Rectal smooth muscle tissue (tissue), 1 donor: Measurements from ENCODE around the gene WFDC2.

Experiments
- H3K27ac ChIP-seq: one replicate; pipeline ENCODE4 v1.7.0; 2013; ENCODE audit warnings: low read depth, low read length, inconsistent platforms
- H3K27me3 ChIP-seq: one replicate; pipeline ENCODE4 v1.7.0; 2013; ENCODE audit warnings: low read length; ENCODE audit not compliant: control insufficient read depth, insufficient read depth
- H3K36me3 ChIP-seq: one replicate; pipeline ENCODE4 v1.7.0; 2013; ENCODE audit warnings: low read length; ENCODE audit not compliant: control insufficient read depth, insufficient read depth
- H3K4me1 ChIP-seq: one replicate; pipeline ENCODE4 v1.7.0; 2013; ENCODE audit warnings: low read length; ENCODE audit not compliant: control insufficient read depth, insufficient read depth
- H3K4me3 ChIP-seq: one replicate; pipeline ENCODE4 v1.7.0; 2013; ENCODE audit warnings: low read length
- H3K9ac ChIP-seq: one replicate; pipeline ENCODE4 v1.7.0; 2013; ENCODE audit warnings: low read length

The WFDC2 gene

GRCh38 chr20:45508068-45508886 is 38.7 kb downstream of the WFDC2 start:
- Histone ChIP-seq H3K36me3 (no peaks in the 10 kb centered on the region), H3K9ac (no peak overlapping the region), H3K4me3 (no peak overlapping the region), H3K27ac (no peak overlapping the region), H3K4me1 (no peaks in the 10 kb centered on the region), H3K27me3 (no peaks in the 10 kb centered on the region)

DNA sequence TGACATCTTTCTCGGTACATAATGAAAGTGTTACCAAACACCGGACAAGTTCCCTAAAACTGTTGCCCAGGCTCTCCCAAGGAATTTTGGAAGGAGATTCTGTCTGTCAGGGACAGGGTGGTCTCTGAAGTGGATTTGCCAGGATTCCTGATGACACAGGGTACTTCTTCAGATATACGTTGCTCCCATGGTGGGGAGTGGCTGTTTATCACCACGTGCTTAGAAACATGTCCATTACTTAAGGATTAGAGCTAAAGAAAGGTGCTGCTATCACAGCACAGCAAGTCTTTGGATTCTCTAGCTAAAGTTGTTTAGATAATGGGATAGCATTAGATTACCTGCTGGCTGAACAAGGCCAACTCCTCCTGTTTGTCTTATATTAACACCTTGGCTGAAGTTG is 39.5 kb downstream of the WFDC2 start:
- H3K27me3 ChIP-seq: no peaks in the 10 kb centered on the region
- no peak overlapping the region for H3K9ac ChIP-seq
- H3K36me3 ChIP-seq: no peaks in the 10 kb centered on the region
- no peak overlapping the region for H3K4me3 ChIP-seq
- H3K27ac ChIP-seq: no peak overlapping the region
- no peaks in the 10 kb centered on the region for H3K4me1 ChIP-seq

- H3K27ac ChIP-seq: no peak overlapping the region
- no peak overlapping the region for H3K9ac ChIP-seq
- no peaks in the 10 kb centered on the region for H3K27me3 ChIP-seq
- no peaks in the 10 kb centered on the region for H3K4me1 ChIP-seq
- no peak overlapping the region for H3K4me3 ChIP-seq
- H3K36me3 ChIP-seq: no peaks in the 10 kb centered on the region
Measured at GRCh38 chr20:45510242-45510862, 40.8 kb downstream of the WFDC2 start.

DNA sequence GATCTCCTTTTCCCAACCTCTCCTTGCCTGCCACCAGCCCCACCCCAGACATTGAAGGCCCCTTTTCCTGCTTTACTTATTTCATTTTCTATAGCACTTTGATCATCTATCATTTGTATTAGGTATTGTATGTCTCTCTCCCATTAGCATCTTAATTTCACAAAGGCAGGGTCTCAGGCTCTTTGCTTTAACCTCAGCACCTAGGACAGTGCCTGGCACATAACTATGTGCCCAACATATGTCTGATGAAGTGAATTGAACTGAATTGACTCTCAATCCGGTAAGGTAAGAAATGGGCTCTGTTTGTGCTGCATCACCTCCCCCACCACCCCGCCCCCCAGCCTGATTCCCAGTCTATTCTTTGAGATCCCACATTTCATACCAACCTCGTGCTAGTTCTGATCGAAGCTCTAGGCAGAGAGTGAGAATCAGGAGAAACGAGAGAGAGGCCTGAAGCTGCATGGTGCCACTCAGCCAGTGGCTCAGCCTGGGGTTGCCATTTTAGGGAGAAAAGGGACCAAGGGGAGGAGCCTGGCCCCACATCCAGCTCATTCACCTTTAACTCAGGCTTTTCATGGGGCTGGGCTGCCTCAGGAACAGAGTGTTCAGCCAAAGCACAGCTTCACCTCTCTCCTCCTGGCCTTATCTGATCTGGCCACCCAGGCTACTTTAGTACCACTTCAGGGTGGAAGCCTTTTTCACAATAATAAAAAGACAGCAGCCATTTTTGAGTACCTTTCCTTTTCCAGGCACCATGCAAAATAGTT is 45.8 kb downstream of the WFDC2 start, which contains the start of gene SPINT3:
Gene SPINT3, minus strand, starts transcription at position 476 of the 767 bp plus-strand sequence. Its CDS starts 14 bp downstream, at position 462.
- no peak within 1 kb of the TSS for H3K9ac ChIP-seq
- no peaks in the 10 kb centered on the region for H3K27me3 ChIP-seq
- no peaks in the 10 kb centered on the region for H3K36me3 ChIP-seq
- H3K27ac ChIP-seq: no peak within 1 kb of the TSS
- no peaks in the 10 kb centered on the region for H3K4me1 ChIP-seq
- no peak within 1 kb of the TSS for H3K4me3 ChIP-seq

- H3K4me1 ChIP-seq: no peaks in the 10 kb centered on the region
- no peak overlapping the region for H3K27ac ChIP-seq
- H3K9ac ChIP-seq: no peak overlapping the region
- no peaks in the 10 kb centered on the region for H3K27me3 ChIP-seq
- no peak overlapping the region for H3K4me3 ChIP-seq
- H3K36me3 ChIP-seq: no peaks in the 10 kb centered on the region
Measured at GRCh38 chr20:45518282-45518681, 48.7 kb downstream of the WFDC2 start.

DNA sequence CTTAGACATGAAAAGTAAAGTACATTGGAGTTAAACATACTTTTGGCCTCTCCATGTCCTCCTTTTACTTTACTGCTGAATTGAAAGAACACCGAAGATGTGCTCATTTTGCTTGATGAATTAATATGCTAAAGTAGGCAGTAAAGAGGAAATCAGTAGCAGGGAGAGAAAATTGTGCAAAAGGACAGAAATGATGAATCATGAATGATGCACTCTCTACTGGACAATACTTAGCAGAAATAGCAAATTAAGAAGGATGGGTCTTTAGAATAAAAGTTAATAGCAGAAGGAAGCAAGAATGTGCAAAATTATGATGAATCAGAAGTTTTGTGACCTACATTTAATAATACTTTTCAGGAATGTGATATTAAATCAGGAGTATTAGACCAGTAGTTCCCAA is 54.3 kb downstream of the WFDC2 start:
- Histone ChIP-seq H3K27ac (no peak overlapping the region), H3K27me3 (no peaks in the 10 kb centered on the region), H3K4me1 (no peaks in the 10 kb centered on the region), H3K4me3 (no peak overlapping the region), H3K9ac (no peak overlapping the region), H3K36me3 (no peaks in the 10 kb centered on the region)

- Histone ChIP-seq H3K27ac (no peak overlapping the region), H3K4me1 (no peaks in the 10 kb centered on the region), H3K9ac (no peak overlapping the region), H3K27me3 (no peaks in the 10 kb centered on the region), H3K4me3 (no peak overlapping the region), H3K36me3 (no peaks in the 10 kb centered on the region)
Measured at GRCh38 chr20:45527294-45527693, 57.7 kb downstream of the WFDC2 start.
